Measurements from ENCODE around the gene MAGOHB. TPM values are rescaled to one million over a fixed set of nuclear protein-coding genes. Genes with fewer than 3 reads are reported as not detected.
"Not testable (repeated sequence)": the region's sequence is repeated elsewhere in the genome, so short reads cannot be mapped to it uniquely, and the experiment has no call there.

Gene MAGOHB
- total RNA-seq, 1 experiment from 2014 or later = 64.5 TPM

- Mint-ChIP-seq H3K27ac (no peak overlapping the region), H3K4me3 (no peak overlapping the region), H3K36me3 (ENCODE audit: insufficient read depth in 1 of 3, low read depth in 3 of 3) (peaks cover 6 to 22% (median 14%) of the 10 kb centered on the region in 3 experiments), H3K9me3 (peaks cover 39 to 42% of the 10 kb centered on the region in 2 experiments), H3K4me1 (no peaks in the 10 kb centered on the region), H3K27me3 (ENCODE audit: low read depth) (no peaks in the 10 kb centered on the region)
- no peak for DNase-seq
- no peak overlapping the region for H4K5ac ChIP-seq (ENCODE audit: insufficient read length, low read depth, low read length)
- H3K79me1 ChIP-seq (ENCODE audit: insufficient read depth, low read depth, low read length, poor library complexity, severe bottlenecking) = no peaks in the 10 kb centered on the region
- no peak overlapping the region for H2BK12ac ChIP-seq (ENCODE audit: insufficient read length, low read depth, low read length)
- H2AFZ ChIP-seq (ENCODE audit: low read length) = no peak overlapping the region
- H3K4me1 ChIP-seq (ENCODE audit: insufficient read depth, low read length) = no peaks in the 10 kb centered on the region
- no peak overlapping the region for H3K56ac ChIP-seq (ENCODE audit: insufficient read length, low read depth, low read length)
- no peak overlapping the region for H2BK120ac ChIP-seq (ENCODE audit: low read depth, low read length, poor library complexity, severe bottlenecking)
- H3T11ph ChIP-seq (ENCODE audit: low read length) = no peak overlapping the region
- no CpG with 5 or more reads among the region's 3 CpGs for WGBS (ENCODE audit: extremely low coverage, insufficient read length, low lambda C conversion rate)
- no peak overlapping the region for H3K4me2 ChIP-seq (ENCODE audit: insufficient read depth, insufficient read length, low read length)
- H3K4ac ChIP-seq (ENCODE audit: low read depth, low read length) = no peak overlapping the region
- H3K9ac ChIP-seq (ENCODE audit: extremely low read depth, insufficient read length, low read length) = no peak overlapping the region
- H3K27ac ChIP-seq (ENCODE audit: insufficient read length, low read depth, low read length) = no peak overlapping the region
- H4K20me1 ChIP-seq (ENCODE audit: control insufficient read depth, insufficient read depth, insufficient read length) = no peaks in the 10 kb centered on the region
- H3K18ac ChIP-seq (ENCODE audit: insufficient read length, low read depth, low read length) = no peak overlapping the region
- H3K9me3 ChIP-seq (ENCODE audit: control insufficient read depth, low read depth, low read length) = peaks cover 3% of the 10 kb centered on the region
- no peak overlapping the region for H3K14ac ChIP-seq (ENCODE audit: insufficient read depth, low read length)
- H3K27me3 ChIP-seq (ENCODE audit: insufficient read depth, low read length) = no peaks in the 10 kb centered on the region
- no peak overlapping the region for H4K8ac ChIP-seq (replicated peaks; ENCODE audit: insufficient read length, low read depth, low read length)
- no peak overlapping the region for H2BK20ac ChIP-seq (ENCODE audit: low read depth, low read length, poor library complexity, severe bottlenecking)
- no peak overlapping the region for H3K23ac ChIP-seq (ENCODE audit: insufficient read length, low read depth, low read length)
- no peak overlapping the region for H2BK5ac ChIP-seq (ENCODE audit: insufficient read length, low read length)
- no peaks in the 10 kb centered on the region for H3K23me2 ChIP-seq (ENCODE audit: insufficient read length, low read depth, low read length, poor library complexity, severe bottlenecking)
- H2BK15ac ChIP-seq (ENCODE audit: low read depth, low read length) = no peak overlapping the region
- no peak for TF ChIP-seq CTCF (conservative IDR thresholded peaks at IDR 0.05)
- H3K79me2 ChIP-seq (ENCODE audit: insufficient read depth, low read length) = no peaks in the 10 kb centered on the region
- no peak overlapping the region for H4K91ac ChIP-seq (ENCODE audit: insufficient read length, low read depth, low read length)
- no peak overlapping the region for H2AK5ac ChIP-seq (ENCODE audit: insufficient read length, low read length)
These were observed 38.8 kb upstream of the MAGOHB start for GRCh38 chr12:10652192-10652591.

- not testable (repeated sequence) for H2BK12ac ChIP-seq (ENCODE audit: insufficient read length, low read depth, low read length); H2BK20ac ChIP-seq (ENCODE audit: low read depth, low read length, poor library complexity, severe bottlenecking); H3K4ac ChIP-seq (ENCODE audit: low read depth, low read length); H3K23me2 ChIP-seq (ENCODE audit: insufficient read length, low read depth, low read length, poor library complexity, severe bottlenecking); H3K4me2 ChIP-seq (ENCODE audit: insufficient read depth, insufficient read length, low read length); H3K4me1 Mint-ChIP-seq; H3K9ac ChIP-seq (ENCODE audit: extremely low read depth, insufficient read length, low read length); H3K27ac Mint-ChIP-seq; H3K18ac ChIP-seq (ENCODE audit: insufficient read length, low read depth, low read length); H3K14ac ChIP-seq (ENCODE audit: insufficient read depth, low read length); H4K5ac ChIP-seq (ENCODE audit: insufficient read length, low read depth, low read length); H3K4me3 Mint-ChIP-seq; H4K20me1 ChIP-seq (ENCODE audit: control insufficient read depth, insufficient read depth, insufficient read length); H3K4me1 ChIP-seq (ENCODE audit: insufficient read depth, low read length); H3K27ac ChIP-seq (ENCODE audit: insufficient read length, low read depth, low read length); H3K9me3 ChIP-seq (ENCODE audit: control insufficient read depth, low read depth, low read length); H3K79me1 ChIP-seq (ENCODE audit: insufficient read depth, low read depth, low read length, poor library complexity, severe bottlenecking); H2BK15ac ChIP-seq (ENCODE audit: low read depth, low read length); H3K27me3 Mint-ChIP-seq (ENCODE audit: low read depth); H3K79me2 ChIP-seq (ENCODE audit: insufficient read depth, low read length); H2BK5ac ChIP-seq (ENCODE audit: insufficient read length, low read length); H2BK120ac ChIP-seq (ENCODE audit: low read depth, low read length, poor library complexity, severe bottlenecking); H3K56ac ChIP-seq (ENCODE audit: insufficient read length, low read depth, low read length); H2AFZ ChIP-seq (ENCODE audit: low read length); H4K8ac ChIP-seq (replicated peaks; ENCODE audit: insufficient read length, low read depth, low read length); H4K91ac ChIP-seq (ENCODE audit: insufficient read length, low read depth, low read length); H3K27me3 ChIP-seq (ENCODE audit: insufficient read depth, low read length); H2AK5ac ChIP-seq (ENCODE audit: insufficient read length, low read length); DNase-seq; H3T11ph ChIP-seq (ENCODE audit: low read length); H3K23ac ChIP-seq (ENCODE audit: insufficient read length, low read depth, low read length)
- peaks cover 50 to 51% of the 10 kb centered on the region in 2 experiments for H3K9me3 Mint-ChIP-seq
- H3K36me3 Mint-ChIP-seq (ENCODE audit: insufficient read depth in 1 of 3, low read depth in 3 of 3) = peaks cover 25 to 37% (median 29%) of the 10 kb centered on the region in 3 experiments
These were observed 33.2 kb upstream of the MAGOHB start for GRCh38 chr12:10646576-10646975.
